Activated T-cell treated with anti-CD3 and anti-CD28 coated beads for 48 hours (primary cell): ENCODE results near the gene ACKR3.

ENCODE experiments used
- DNase-seq: peaks from one replicate; pipeline ENCODE4 v3.0.0-alpha.2; 2020; ENCODE audit warnings: low read depth

The ACKR3 gene

GRCh38 chr2:236587861-236588815, 18.5 kb downstream of the ACKR3 start:
- DNase-seq = no peak

DNA sequence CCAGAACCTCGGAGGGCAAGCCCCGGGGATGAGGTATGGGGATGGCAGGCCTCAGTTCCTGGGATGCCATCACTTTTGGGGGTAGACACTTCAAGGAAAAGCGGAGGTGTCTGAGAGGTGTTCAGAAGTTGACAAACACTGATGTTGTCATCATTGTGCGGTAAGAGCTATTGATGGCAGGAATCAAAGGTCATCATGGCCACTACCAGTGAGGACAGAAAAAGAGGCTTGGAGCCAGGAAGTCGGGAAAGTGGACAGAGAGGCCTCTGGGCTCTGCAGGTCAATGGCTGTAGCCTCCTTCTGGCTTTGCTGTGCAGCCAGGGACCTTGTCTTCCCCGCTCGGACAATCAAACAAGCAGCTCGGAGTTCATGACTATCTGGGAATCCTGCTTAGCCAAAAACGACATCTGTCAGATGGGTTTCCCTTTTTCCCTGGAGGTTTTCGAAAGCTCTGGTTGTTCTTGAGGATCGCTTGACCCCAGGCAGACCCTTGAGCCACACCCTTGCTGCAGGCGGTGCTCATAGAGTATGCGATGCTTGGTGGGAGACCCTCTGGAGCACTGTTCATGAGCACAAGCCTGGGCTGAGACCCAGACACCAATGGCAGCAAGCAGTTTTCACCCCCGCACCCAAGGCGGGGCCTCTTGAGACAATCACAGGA, 19.4 kb downstream of the ACKR3 start:
- DNase-seq = no peak

DNA sequence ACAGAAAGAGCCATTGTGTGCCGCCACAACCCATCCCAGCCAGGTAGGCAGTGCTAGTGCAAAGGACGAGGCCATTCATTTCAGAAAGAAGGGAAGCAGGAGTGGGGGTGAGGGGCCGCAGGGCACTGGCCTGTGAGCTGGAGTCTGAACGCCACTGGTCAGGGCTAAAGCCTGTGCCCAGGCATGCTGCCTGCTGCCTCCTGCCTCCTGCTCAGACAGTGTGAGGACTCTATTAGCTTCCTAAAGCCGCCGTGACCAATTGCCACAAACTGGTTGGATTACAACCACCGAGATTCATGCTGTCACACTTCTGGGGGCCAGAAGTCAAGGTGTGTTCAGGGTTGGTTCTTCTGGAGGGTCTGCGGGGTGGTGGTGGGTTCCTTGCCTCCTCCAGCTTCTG, 21.2 kb downstream of the ACKR3 start:
- DNase-seq = no peak

DNA sequence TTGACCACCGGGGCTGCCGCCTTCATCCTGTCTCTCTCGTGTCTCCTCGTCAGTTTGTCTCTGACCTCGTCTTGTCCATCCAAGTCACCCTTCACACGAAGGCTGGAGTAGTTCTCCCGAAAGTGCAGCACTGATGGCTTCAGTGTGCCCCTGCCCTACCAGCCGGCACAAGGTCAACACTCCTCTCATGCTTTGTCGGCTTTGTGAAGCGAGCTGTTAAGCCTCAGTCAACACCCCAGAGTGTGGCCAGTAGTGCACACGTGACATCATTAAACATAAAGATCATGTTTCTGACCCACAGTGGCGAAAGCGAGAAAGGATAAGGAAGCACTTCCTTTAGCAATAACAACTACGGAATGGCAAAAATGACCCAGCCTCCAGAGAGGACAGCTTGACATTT, 23.2 kb downstream of the ACKR3 start:
- no peak for DNase-seq

GRCh38 chr2:236593531-236593930, 23.9 kb downstream of the ACKR3 start:
- DNase-seq = no peak

- DNase-seq = no peak
Measured at GRCh38 chr2:236593956-236594355, 24.3 kb downstream of the ACKR3 start.

DNA sequence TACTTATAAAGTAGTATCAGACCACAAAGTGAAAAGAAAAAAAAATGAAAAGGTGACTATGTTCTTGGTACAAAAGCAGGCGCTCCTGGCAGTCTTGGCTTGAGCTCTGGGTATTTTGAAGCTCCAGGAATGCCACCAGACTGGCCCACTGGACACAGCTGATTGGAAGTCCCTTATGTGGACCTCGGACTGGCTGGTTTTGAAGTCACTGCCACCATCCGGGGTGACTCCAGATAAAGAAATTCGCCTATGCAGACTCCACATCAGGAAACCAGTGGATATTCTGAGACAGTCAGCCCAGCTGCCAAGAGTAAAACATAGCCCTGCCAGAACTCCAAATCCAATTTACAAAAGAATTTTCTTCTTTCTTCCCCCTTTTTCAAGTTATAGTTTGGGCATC, 28.0 kb downstream of the ACKR3 start:
- no peak for DNase-seq

DNA sequence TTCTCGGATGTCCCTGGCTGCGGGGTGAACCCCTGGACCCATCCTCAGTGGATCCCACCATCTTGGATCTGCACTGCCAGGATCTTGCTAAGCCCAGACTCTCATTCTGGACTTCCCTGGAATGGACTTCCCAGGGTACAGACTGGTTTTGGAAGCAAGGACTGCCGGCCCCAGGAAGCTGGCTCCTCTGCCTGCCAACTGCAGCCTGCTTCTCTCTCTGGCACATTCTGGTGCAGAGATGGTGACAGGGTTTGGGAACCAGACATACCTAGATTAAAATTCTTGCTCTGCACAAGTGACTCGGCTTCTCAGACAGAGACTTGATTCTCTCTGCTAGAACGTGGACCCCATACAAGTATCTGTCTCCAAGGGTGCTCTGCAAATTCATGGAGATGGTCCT, 29.4 kb downstream of the ACKR3 start:
- no peak for DNase-seq

GRCh38 chr2:236600158-236600557, 30.5 kb downstream of the ACKR3 start:
- no peak for DNase-seq

DNA sequence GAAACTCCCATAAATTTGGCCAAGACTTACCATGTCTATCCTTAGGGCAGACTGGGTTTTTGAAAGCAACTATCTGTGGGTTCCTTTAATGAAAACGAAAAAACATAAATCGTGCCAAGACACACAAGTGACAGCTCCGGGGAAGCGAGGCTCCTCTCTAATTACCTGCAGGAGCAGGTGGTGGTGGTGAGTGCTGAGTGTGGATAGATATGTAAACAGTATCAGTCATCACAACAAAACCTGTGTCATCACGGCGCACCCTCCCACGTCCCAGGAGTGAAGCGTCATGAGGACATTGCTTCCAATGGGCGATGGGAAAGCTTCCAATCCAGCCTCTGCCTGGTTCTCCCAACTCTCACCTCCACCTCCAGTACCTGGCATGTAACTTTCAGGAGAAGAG, 31.3 kb downstream of the ACKR3 start:
- no peak for DNase-seq

GRCh38 chr2:236601316-236602202, 31.9 kb downstream of the ACKR3 start:
- DNase-seq = no peak

DNA sequence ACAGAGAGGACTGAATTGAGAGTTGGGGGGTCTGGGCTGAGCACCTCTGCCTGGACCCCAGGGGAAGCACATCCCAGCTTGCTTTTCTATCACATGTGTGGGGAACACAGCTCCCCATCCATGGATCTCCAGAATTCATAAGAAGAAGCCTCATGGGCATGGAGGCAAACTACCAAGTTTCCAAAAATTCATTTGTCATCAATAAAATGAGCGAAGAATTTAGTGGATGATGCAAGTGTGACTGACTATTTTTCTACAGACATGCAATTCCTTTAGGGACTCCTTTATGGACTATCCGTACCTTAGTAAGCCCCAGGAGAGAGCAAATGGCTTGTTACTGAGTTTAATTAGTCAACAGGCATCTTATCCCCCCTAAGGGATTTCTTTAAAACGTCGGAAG, 33.1 kb downstream of the ACKR3 start:
- DNase-seq = no peak

DNA sequence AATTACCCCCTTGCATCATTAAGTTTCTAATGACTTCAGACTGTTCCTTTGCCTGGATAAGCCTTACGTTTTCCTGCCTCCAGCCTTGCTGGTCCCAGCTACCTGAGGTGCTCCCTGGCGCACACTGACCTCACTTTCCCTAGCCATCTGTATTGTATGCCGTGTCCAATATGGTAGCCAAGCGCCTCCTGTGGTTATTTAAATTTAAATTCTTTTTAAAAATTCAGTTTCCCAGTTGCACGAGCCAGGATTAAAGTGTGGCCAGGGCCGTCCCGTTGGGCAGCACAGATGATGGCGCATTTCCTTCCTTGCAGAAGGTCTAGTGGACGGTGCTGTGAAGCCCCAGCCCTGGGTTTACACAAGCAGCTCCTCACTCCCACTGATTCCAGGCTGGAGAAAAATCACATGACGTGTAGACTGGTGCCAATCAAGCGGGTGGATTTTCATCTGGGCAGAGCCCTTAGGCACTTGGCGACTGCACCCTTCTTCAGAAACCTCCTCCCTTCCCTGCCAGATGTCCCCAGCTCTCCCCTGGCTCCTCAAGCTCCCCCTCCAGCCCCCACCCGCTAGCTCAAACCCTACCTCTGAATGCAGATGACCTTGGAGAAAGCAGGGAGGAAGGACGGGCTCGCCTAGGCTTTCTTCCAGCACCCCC, 33.9 kb downstream of the ACKR3 start:
- DNase-seq = no peak

GRCh38 chr2:236604575-236605344, 35.1 kb downstream of the ACKR3 start:
- DNase-seq = no peak

DNA sequence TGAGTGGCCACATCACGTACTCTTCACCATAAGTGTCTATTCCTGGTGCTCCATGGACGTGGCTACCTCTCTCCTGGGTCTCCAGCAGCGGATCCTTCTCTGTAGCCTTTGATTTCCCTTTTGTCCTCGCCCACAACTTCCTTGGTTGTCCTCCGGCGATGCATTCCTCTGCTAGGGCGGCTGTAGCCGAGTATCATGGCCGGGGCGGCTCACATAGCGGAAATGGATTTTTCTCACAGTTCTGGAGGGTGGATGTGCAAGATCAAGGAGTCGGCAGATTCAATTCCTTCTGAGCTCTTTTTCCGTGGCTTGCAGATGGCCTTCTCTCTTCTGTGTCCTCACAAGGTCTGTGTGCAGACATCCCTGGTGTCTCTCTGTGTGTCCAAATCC, 35.7 kb downstream of the ACKR3 start:
- no peak for DNase-seq

GRCh38 chr2:236606023-236606422, 36.4 kb downstream of the ACKR3 start:
- no peak for DNase-seq

GRCh38 chr2:236607471-236608187, 38.0 kb downstream of the ACKR3 start:
- no peak for DNase-seq

- no peak for DNase-seq
Measured at GRCh38 chr2:236608188-236608525, 38.5 kb downstream of the ACKR3 start.

DNA sequence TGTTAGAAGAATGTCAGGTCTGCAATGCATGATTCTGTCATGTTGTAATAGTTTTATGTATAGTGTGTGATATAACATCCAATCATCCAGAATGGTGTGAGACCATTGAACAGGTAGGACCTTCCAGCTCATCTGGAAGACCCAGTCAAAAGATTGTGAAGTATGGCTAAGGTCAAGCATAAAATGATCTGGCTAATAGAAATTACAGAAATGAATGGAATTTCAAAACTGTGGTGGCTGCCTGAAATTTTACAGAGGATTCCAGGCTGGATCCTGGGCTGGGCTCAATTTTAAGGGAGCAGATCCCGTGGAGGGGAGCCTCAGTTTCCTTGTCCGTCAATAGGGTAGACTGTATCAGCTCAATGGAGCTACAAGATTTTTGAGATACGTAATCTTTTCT, 39.1 kb downstream of the ACKR3 start:
- no peak for DNase-seq

GRCh38 chr2:236610991-236611821, 41.6 kb downstream of the ACKR3 start:
- no peak for DNase-seq
